AG10803 (cell line): ENCODE results near the gene PLPPR1.
"Not testable (repeated sequence)": the region's sequence is repeated elsewhere in the genome, so short reads cannot be mapped to it uniquely, and the experiment has no call there.

Source experiments
- DNase-seq: peaks from one replicate; pipeline ENCODE4 v3.0.0; 2010; ENCODE audit warnings: low read depth
- H3K4me3 ChIP-seq: 2 replicates; pipeline ENCODE4 v1.5.1; 2011; ENCODE audit warnings: mild to moderate bottlenecking, low read length, control low read depth
- TF ChIP-seq, protein P1 (sequence below): conservative IDR thresholded peaks from 2 replicates; pipeline ENCODE4 v1.5.1; 2011; ENCODE audit warnings: mild to moderate bottlenecking, low read length, control low read depth, inconsistent platforms

Gene PLPPR1

DNA sequence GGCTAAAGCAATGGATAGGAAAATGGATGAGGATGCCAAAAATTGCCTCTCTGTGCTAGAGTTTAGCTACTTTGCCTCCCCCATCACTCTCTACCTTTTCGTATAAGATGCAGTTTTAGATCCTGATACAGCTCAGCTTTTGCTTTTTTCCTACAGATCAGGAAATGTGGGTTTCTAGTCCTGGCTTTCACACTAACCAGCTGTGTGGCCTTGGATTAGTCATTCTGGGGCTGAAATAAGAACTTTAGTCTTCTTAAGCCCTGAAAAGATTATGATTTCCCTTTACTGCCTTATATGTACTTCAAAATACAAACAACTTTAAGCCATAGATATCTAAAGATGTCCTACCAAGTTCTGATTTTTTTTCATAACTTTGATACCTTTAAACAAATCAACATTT is 239.9 kb downstream of the PLPPR1 start:
- no peak for DNase-seq
- TF ChIP-seq, protein P1, sequence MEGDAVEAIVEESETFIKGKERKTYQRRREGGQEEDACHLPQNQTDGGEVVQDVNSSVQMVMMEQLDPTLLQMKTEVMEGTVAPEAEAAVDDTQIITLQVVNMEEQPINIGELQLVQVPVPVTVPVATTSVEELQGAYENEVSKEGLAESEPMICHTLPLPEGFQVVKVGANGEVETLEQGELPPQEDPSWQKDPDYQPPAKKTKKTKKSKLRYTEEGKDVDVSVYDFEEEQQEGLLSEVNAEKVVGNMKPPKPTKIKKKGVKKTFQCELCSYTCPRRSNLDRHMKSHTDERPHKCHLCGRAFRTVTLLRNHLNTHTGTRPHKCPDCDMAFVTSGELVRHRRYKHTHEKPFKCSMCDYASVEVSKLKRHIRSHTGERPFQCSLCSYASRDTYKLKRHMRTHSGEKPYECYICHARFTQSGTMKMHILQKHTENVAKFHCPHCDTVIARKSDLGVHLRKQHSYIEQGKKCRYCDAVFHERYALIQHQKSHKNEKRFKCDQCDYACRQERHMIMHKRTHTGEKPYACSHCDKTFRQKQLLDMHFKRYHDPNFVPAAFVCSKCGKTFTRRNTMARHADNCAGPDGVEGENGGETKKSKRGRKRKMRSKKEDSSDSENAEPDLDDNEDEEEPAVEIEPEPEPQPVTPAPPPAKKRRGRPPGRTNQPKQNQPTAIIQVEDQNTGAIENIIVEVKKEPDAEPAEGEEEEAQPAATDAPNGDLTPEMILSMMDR: no peak
- no peak overlapping the region for H3K4me3 ChIP-seq

DNA sequence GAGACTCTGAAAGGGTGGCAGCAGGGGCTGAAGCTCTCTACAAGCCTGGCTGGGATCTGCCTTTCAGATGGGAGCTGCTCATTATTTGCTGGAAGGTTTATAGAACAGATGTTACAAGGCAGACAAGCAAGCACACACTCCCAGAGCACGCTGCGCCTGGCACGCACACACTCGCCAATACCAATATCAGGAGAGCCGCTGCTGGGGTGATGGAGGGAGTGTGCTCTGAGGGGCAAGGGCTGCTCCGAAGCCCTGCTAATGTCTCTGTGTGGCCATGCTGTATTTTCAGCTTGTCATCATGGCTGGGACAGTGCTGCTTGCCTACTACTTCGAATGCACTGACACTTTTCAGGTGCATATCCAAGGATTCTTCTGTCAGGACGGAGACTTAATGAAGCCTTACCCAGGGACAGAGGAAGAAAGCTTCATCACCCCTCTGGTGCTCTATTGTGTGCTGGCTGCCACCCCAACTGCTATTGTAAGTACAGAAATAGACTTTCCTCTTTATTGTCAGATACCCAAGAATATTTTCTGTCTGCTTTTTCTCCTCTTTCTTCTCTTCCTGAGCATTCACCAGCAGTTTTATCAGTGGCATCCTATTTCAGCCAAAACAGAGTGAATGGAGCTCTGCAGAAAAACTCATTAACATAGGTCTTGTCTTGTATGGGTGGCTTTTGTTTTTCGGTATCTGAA is 241.2 kb downstream of the PLPPR1 start:
- no peak overlapping the region for H3K4me3 ChIP-seq
- TF ChIP-seq, protein P1: no peak
- no peak for DNase-seq

GRCh38 chr9:101270302-101270701 is 241.8 kb downstream of the PLPPR1 start:
- no peak overlapping the region for H3K4me3 ChIP-seq
- TF ChIP-seq, protein P1: no peak
- DNase-seq: no peak

- TF ChIP-seq, protein P1: no peak
- no peak for DNase-seq
- H3K4me3 ChIP-seq: no peak overlapping the region
Measured at GRCh38 chr9:101271102-101271501, 242.6 kb downstream of the PLPPR1 start.

DNA sequence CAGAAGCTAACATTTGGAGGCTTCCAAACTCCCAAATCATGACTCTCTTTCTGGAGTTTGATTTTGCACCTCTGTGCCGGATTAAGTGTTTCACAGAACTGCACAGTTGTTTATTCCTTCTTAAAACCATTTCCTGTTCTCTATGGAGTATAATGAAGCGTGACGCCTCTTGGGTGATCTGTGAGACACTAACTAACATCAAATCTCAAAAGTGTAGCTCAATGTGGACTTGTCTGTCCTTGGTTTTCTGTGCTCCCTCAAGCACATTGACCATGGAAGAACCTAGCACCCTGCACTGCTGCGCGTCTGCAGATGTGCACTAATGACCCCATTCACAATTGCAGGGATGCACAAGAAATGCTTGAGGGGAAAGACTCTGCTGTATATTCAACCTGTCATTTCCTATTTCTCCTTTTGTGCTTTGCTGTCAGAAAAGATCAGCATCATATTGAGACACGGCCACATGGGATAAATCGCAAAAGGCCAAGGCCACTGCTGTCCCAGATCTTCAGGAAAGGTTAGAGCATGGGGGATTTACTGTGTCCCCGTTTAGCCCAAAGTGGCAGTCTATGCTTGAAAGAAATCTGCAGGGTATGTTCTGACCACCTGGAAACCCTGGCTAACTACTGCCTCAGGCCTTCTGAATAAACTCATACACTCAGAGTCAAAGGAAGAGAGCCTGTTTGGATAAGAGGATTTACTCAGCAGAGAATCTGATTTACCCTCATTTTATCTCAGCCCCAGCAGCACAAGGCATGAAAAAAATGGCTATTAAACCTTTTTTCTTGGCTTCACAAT is 246.6 kb downstream of the PLPPR1 start:
- no peak overlapping the region for H3K4me3 ChIP-seq
- TF ChIP-seq, protein P1: no peak
- no peak for DNase-seq

- DNase-seq: no peak
- no peak overlapping the region for H3K4me3 ChIP-seq
- TF ChIP-seq, protein P1: no peak
Measured at GRCh38 chr9:101275769-101276250, 247.3 kb downstream of the PLPPR1 start.

GRCh38 chr9:101291043-101291442 is 262.5 kb downstream of the PLPPR1 start:
- H3K4me3 ChIP-seq, DNase-seq: not testable (repeated sequence)
